T47D (cell line): ENCODE results near the gene PIK3CA.
A peak's percentile ranks its signal among the peaks of the same experiment; 100 is the strongest.
"Not testable (repeated sequence)": the region's sequence is repeated elsewhere in the genome, so short reads cannot be mapped to it uniquely, and the experiment has no call there.

Experiments
- DNase-seq, 2 experiments: peaks; one replicate each; pipeline versions ENCODE4 v3.0.0 to v3.0.0-alpha.2; 2011 to 2012; ENCODE audit warnings: low read depth in 1 of 2, low spot score in 1 of 2
- JUND ChIP-seq: IDR thresholded peaks from 2 replicates; pipeline ENCODE4 v1.6.1; 2012; ENCODE audit warnings: low read depth
- in situ Hi-C: cut with HindIII; loops from 2 replicates; pipeline ENCODE4 v1.10.0; 2016; ENCODE audit warnings: low sequenced_read_pairs, low pct_unique_long_range_greater_than_20kb

The PIK3CA gene

GRCh38 chr3:179264449-179264848, 116.3 kb downstream of the PIK3CA start:
- in situ Hi-C loops, result no loop called here
- TF ChIP-seq JUND, result no peak
- no peak for DNase-seq

GRCh38 chr3:179265092-179265491, 116.9 kb downstream of the PIK3CA start:
- TF ChIP-seq JUND, result no peak
- in situ Hi-C loops, result no loop called here
- no peak for DNase-seq

GRCh38 chr3:179265875-179266274, 117.7 kb downstream of the PIK3CA start:
- TF ChIP-seq JUND, result no peak
- in situ Hi-C loops, result no loop called here
- no peak for DNase-seq

- TF ChIP-seq JUND, result no peak
- no peak for DNase-seq
- in situ Hi-C loops, result no loop called here
These were observed 118.6 kb downstream of the PIK3CA start for GRCh38 chr3:179266701-179267211.

- in situ Hi-C loops, result no loop called here
- DNase-seq, result no peak
- no peak for TF ChIP-seq JUND
These were observed 120.4 kb downstream of the PIK3CA start for GRCh38 chr3:179268400-179269051.

- in situ Hi-C loops, result no loop called here
- no peak for TF ChIP-seq JUND
- no peak for DNase-seq
These were observed 121.1 kb downstream of the PIK3CA start for GRCh38 chr3:179269152-179269707.

GRCh38 chr3:179272385-179272784, 124.2 kb downstream of the PIK3CA start:
- in situ Hi-C loops, result no loop called here
- DNase-seq, result peak in 1 of 2 experiments; percentile 46
- TF ChIP-seq JUND, result no peak

GRCh38 chr3:179274434-179274833, 126.3 kb downstream of the PIK3CA start:
- DNase-seq, in situ Hi-C loops: not testable (repeated sequence)

GRCh38 chr3:179276001-179276400, 127.8 kb downstream of the PIK3CA start:
- TF ChIP-seq JUND, result no peak
- DNase-seq, result no peak
- in situ Hi-C loops, result no loop called here

GRCh38 chr3:179276743-179277142, 128.6 kb downstream of the PIK3CA start:
- TF ChIP-seq JUND, result no peak
- in situ Hi-C loops, result no loop called here
- DNase-seq, result no peak

GRCh38 chr3:179278151-179278550, 130.0 kb downstream of the PIK3CA start:
- in situ Hi-C loops, result no loop called here
- no peak for DNase-seq
- TF ChIP-seq JUND, result no peak

GRCh38 chr3:179278932-179279693, 131.0 kb downstream of the PIK3CA start:
- DNase-seq, result no peak
- TF ChIP-seq JUND, result no peak
- in situ Hi-C loops, result no loop called here

GRCh38 chr3:179279837-179280236, 131.7 kb downstream of the PIK3CA start:
- no peak for DNase-seq
- in situ Hi-C loops, result no loop called here
- no peak for TF ChIP-seq JUND
